Vagina (tissue), 2 donors: ENCODE data around the gene ZBTB40.

ENCODE experiments used
- CTCF ChIP-seq, 3 experiments: fragments of 450-650 bp in 2 of 3; fragments of 200-600 bp in 1 of 3; sonication (generic) in 1 of 3; IDR thresholded peaks; one replicate each; pipeline ENCODE4 v1.5.1; 2017 to 2019; ENCODE audit warnings: antibody characterized with exemption in 3 of 3, mild to moderate bottlenecking in 2 of 3, moderate library complexity in 2 of 3
- POLR2A ChIP-seq, 2 donors: fragments of 450-650 bp; IDR thresholded peaks; one replicate each; pipeline ENCODE4 v1.6.1; 2017; ENCODE audit warnings: antibody characterized with exemption in 2 of 2, mild to moderate bottlenecking in 2 of 2, moderate library complexity in 2 of 2

GRCh38 chr1:22525646-22526045 lies 74.0 kb downstream of the ZBTB40 start:
- TF ChIP-seq CTCF (IDR thresholded peaks at IDR 0.05), result no peak
- TF ChIP-seq POLR2A (IDR thresholded peaks at IDR 0.05), result no peak
